Measurements from ENCODE around the gene CKMT2. TPM values are rescaled to one million over a fixed set of nuclear protein-coding genes. Genes with fewer than 3 reads are reported as not detected.

CKMT2 gene
- total and polyA plus RNA-seq, 2 of the 4 experiments (the other 2 are of a cell fraction) = 0.21 to 0.36 TPM

DNA sequence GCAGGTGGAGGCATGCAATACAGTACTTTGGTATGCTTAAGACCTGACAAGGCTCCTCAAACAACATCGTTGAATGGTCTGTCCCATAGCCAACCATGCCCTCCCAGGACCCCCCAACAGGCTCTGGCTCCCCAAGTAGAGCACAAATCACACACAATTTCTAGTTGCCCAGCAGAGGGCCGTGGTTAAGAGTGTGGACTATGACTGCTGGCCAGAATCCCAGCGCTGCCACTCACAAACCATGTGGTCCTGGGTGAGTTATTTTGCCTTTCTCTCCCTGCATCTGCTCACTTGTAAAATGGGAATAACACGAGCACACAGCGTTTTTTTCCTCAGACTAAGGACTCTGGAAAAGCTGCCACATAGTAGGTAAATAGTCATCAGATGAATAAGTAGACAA is 6.5 kb downstream of the CKMT2 start:
- Histone ChIP-seq H3K23ac (ENCODE audit: low read depth, low read length) (no peak overlapping the region), H3K4me3 (ENCODE audit: insufficient read depth, low read depth, low read length) (no peak overlapping the region), H3K79me1 (ENCODE audit: low read depth in 1 of 2, low read length in 2 of 2) (no peaks in the 10 kb centered on the region; a peak in 1 of 4 replicates), H2AK9ac (replicated peaks; ENCODE audit: low read depth, low read length, poor library complexity) (no peak overlapping the region), H3K36me3 (ENCODE audit: control insufficient read depth, insufficient read depth, low read length) (peaks cover 2% of the 10 kb centered on the region; the same call in 1 of the 2 replicates), H2BK5ac (ENCODE audit: low read depth, low read length, poor library complexity, severe bottlenecking) (no peak overlapping the region), H3K4me2 (ENCODE audit: low read depth, low read length) (no peak overlapping the region), H4K8ac (ENCODE audit: low read depth in 2 of 2, low read length in 2 of 2) (no peak overlapping the region), H3K4me1 (ENCODE audit: control insufficient read depth, insufficient read depth, low read length) (no peaks in the 10 kb centered on the region), H3K27me3 (ENCODE audit: control insufficient read depth, insufficient read depth, low read length) (no peaks in the 10 kb centered on the region), H2AK5ac (ENCODE audit: low read depth, low read length) (no peak overlapping the region), H4K5ac (ENCODE audit: low read depth, low read length) (no peak overlapping the region), H3K9me1 (ENCODE audit: insufficient read depth, low read length) (peaks cover 24% of the 10 kb centered on the region), H3K56ac (ENCODE audit: extremely low read depth, insufficient read depth, low read length) (no peak overlapping the region), H2BK20ac (ENCODE audit: low read depth, low read length) (no peak overlapping the region), H2AFZ (replicated peaks; ENCODE audit: low read length, poor library complexity) (no peak overlapping the region), H2BK15ac (ENCODE audit: low read depth, low read length) (no peak overlapping the region), H2BK120ac (ENCODE audit: low read depth, low read length) (no peak overlapping the region), H4K20me1 (ENCODE audit: insufficient read depth, low read length) (no peaks in the 10 kb centered on the region), H3K14ac (replicated peaks; ENCODE audit: low read depth, low read length) (no peak overlapping the region), H3K9me3 (ENCODE audit: control insufficient read depth, insufficient read depth, low read length) (no peaks in the 10 kb centered on the region), H4K91ac (ENCODE audit: insufficient read depth, low read depth, low read length) (no peak overlapping the region), H3K18ac (ENCODE audit: low read depth, low read length) (no peak overlapping the region), H3K27ac (ENCODE audit: insufficient read depth, low read length) (no peak overlapping the region), H3K4ac (ENCODE audit: low read depth, low read length) (no peak overlapping the region), H3K9ac (ENCODE audit: low read depth, low read length) (no peak overlapping the region)
- POLR2A ChIA-PET (ENCODE audit: unreplicated experiment) = no interaction called here
- DNase-seq (no peak), ATAC-seq (ENCODE audit: low read depth) (peak; percentile 24; the same call in 1 of the 2 replicates)
- in situ Hi-C loops (cut with MboI; ENCODE audit: low sequenced_read_pairs) = no loop called here
- BruUV-seq (replicated peaks) = no TSS peak
- TF ChIP-seq MXI1 (IDR thresholded peaks at IDR 0.05; ENCODE audit: borderline replicate concordance, low read depth, low read length) (no peak), CHD1 (IDR thresholded peaks at IDR 0.05; ENCODE audit: low read depth, low read length) (no peak), MAFK (IDR thresholded peaks at IDR 0.05; ENCODE audit: low read depth, low read length) (no peak), RFX5 (IDR thresholded peaks at IDR 0.05; ENCODE audit: low read depth, low read length) (no peak), RCOR1 (IDR thresholded peaks at IDR 0.05; ENCODE audit: insufficient replicate concordance, low read length) (no peak), MAZ (IDR thresholded peaks at IDR 0.05; ENCODE audit: borderline replicate concordance, low read depth, low read length) (no peak), BHLHE40 (IDR thresholded peaks at IDR 0.05; ENCODE audit: low read depth, low read length) (no peak), SMC3 (IDR thresholded peaks at IDR 0.05; ENCODE audit: low read depth, low read length) (no peak)
- WGBS, 2 experiments (ENCODE audit: extremely low coverage in 2 of 2, insufficient read length in 1 of 2) = no CpG with 5 or more reads among the region's 5 CpGs
- dilution Hi-C loops (cut with HindIII; ENCODE audit: low sequenced_read_pairs, unreplicated experiment) = no loop called here
- intact Hi-C loops (cut with micrococcal nuclease) = loop anchor here (10.0 kb wide), 1 partner anchor 55 kb away; no protein-coding TSS in a partner anchor
- CTCF ChIA-PET = no interaction called here

Data from IMR-90 (cell line).